NK-92 treated with Interleukin-12 subunit alpha and Interleukin-12 subunit beta, amount 100 ng/mL, for 24 hours (cell line): ENCODE data around the gene METTL26.

Experiments
- DNase-seq: peaks from one replicate; lab custom pipeline; 2025; lab: John Stamatoyannopoulos, UW

The METTL26 gene

DNA sequence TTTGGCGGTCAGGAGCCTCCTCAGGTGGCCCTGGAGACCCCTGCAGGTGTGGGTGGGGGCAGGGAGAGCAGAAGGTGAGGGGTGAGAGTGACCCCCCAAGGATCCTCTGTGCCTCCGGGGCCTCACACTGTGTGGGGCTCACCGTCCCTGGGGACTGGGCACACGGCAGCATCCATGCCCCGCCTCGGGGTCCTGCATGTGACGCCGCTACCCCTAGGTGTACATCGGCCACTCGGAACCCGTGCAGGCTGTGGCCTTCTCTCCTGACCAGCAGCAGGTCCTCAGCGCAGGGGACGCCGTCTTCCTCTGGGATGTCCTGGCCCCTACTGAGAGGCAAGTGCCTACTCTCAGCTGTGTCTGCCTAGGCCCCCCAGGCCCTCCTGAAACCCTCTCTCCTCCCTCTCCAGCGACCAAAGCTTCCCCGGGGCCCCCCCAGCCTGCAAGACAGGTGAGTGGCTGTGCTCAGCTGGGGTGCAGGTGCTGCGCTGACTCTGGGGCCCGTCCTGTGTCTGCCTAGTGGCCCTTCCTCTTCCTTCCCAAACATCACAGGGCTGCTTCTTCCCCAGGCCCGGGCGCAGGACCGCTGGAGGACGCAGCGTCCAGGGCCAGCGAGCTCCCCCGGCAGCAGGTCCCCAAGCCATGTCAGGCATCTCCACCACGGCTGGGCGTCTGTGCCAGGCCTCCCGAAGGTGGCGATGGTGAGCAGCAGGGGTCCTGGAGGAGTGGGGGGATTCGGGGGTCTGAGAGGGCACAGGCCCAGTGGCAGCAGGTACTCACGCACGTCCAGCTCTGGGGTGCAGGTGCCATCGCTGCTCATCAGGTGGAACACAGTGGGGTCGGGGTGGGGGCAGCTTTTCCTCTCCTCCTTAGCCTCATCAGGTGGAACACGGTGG, 22.8 kb upstream of the METTL26 start:
- DNase-seq = no peak

- no peak for DNase-seq
Measured at GRCh38 chr16:657487-657886, 21.4 kb upstream of the METTL26 start.

- DNase-seq = no peak
Measured at GRCh38 chr16:654034-654433, 17.9 kb upstream of the METTL26 start.

DNA sequence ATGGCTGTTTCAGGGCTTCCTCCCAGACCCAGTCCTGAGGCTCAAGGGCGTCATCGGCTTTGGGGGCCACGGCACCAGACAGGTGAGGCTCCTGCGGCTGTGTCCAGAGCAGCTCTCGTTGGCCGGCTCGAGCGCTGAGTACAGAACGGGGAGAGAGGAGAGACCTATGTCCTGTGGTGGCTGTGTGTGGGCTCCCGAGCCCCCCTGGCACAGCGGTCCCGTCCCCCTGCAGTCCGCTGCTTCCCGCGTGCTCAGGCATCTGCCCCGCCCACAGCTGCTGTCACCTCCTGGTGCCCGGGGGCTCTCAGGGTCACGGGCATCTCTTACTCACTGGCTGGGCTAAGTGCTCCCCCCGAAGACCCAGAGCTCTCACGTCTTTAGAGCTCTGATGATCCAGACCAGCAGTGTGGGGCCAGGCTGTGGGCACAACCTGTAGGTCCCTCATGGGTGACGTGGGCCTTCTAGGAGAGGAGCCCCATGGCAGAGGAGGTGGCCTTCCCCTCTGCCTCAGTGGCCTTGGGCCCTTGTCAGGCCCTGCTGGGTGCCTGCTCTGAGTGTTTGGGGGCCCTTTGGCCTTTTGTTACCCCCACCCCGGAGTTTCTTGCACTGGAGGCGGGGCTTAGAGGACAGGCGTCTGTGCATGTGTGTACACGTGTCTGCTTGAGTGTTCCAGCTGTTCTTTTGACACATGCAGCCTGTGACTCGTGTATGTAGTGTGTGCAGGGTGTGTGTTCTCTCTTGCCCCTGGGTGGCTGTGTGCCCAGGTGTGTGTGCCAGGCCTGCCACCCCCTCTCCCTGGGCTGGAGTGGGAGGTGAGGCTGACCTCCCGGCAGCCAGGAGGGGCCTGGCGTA, 16.6 kb upstream of the METTL26 start:
- no peak for DNase-seq

DNA sequence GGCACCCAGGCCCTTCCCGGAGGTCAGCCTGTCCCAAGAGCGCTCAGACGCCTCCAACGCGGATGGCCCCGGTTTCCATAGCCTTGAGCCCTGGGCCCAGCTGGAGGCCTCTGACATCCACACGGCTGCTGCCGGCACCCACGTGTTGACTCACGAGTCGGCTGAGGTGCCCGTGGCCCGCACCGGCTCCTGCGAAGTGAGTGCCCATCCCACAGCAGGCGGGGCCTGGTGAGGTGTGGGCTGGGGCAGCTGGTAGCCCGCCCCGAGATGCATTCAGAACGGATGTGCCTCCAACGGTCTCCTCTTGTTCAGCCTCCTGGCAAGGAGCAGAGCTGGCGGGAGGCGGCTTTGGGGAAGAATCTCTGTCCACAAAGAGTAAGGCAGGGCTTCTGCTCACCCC, 15.7 kb upstream of the METTL26 start:
- no peak for DNase-seq

DNA sequence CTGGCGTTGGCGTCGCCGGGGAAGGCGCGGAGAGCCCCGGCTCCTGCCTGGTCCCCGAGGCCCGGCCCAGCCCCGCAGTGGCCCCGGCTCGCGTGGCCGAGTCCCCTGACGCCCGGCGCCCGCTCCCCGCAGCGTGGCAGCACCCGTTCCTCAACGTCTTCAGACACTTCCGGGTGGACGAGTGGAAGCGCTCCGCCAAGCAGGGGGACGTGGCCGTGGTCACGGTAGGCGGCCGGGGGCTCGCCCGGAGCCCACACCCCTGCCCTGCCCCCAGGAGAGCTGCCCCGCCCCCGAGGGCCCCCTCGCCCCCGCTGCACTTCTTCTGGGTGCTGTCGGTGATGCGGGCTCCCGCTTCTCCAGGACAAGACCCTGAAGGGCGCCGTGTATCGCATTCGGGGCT, 13.5 kb upstream of the METTL26 start:
- no peak for DNase-seq

DNA sequence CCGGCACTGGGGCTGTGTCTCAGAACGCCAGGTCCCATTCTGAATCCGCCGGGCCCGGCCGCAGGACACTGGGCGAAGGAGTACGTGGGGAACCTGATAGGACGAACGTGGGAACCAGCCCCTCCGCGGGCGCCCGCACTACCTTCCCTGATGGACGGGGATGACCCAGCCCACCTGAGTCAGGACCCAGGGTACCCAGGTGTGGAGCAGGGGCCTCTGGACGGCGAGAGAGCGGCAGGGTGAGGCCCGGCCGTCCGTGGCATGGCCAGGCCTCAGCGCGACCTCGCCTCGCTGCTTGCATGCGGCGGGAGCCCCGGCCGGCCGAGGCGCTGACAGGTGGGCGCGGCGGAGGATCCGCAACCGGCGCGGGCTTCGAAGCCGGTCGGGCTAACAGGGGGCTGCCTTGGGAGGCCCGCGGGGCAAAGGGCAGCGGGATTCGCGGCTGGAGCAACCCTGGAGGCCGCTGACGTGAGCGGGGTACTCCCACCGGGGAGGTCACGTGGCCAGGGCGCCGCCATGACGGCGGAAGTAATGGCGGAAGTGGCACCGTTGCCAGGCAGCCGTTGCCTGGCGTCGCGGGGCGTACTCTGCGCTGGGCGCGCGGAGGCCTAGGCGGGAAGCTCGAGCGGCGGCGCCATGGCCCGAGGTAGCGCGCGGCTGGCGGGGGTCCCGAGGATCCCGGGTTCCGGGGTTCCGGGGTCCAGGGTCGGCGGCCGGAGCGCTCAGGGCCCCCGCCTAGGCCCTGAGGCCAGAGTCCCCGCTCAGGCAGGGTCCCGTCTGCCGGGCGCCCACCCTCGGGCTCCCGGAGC, 12.9 kb upstream of the METTL26 start, which contains the start of gene WDR90:
TSS of gene WDR90 (plus strand) at position 585 of the 809 bp plus-strand sequence. CDS start at position 637, 52 bp downstream.
- peak; percentile 78 for DNase-seq

DNA sequence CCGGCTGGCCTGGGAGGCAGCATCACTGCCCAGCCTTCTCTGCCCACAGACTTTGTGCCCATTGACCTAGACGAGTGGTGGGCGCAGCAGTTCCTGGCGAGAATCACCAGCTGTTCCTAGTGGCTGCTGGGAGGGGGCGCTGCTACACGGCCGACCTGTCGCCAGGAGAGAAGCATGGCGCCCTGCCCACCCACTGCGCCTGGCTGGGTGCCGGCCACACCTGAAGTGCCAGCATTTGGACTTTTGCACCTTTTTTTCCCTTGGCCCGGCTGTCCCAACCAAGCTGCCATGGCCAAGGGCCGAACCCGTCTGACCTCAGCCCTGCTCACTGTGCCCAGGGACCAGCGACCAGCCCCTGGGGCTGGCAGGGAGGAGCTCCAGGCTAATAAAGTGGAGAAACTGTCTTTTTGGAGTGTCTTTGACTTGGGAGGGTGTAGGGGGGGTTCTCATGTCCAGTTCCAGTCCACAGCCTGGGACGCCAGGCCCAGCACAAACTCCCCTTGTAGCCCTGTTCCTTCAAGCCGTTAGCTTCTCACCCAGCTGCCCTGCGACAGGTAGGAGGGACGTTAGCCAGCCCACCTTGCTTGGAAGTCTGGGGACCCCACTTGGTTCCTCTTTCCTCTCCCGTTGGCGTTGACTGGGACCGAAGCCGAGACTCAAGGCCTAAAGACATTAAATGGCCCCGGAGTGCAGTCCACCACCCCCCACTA, 12.1 kb upstream of the METTL26 start:
- no peak for DNase-seq

- DNase-seq = no peak
Measured at GRCh38 chr16:647173-647902, 11.2 kb upstream of the METTL26 start.

- no peak for DNase-seq
Measured at GRCh38 chr16:646679-647172, 10.6 kb upstream of the METTL26 start.

- no peak for DNase-seq
Measured at GRCh38 chr16:645852-646678, 10.0 kb upstream of the METTL26 start.

DNA sequence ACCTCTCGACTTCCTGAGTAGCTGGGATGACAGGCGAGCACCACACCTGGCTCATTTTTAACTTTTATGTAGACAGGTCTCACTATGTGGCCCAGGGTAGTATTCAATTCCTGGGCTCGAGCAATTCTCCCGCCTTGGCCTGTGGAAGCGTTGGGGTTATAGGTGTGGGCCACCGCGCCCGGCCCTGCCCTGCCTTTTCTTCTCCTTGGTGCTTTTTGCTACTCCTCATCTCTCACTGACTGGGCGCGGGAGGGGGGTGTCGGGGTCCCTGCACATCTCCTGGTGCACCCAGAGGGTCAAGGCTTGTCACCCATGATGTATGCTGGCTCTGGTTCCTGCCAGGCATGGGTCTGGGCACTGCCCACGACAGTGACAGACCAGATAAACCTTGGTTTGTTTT, 8.5 kb upstream of the METTL26 start:
- DNase-seq = no peak

DNA sequence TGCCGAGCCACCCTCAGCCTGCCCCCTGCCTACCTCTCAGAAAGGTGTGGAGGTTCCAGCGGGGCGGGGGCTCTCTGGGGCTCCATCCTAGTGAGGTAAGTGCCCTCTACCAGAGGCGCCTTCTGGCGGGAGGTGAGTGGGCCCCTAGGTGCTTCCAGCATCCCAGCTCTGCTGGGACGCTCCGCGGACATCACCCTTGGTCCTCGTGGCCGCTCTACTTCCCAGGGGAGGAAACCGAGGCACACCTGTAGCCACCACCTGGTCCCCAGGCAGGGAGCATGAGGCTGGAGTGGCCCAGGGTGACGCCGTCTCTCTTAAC, 6.9 kb upstream of the METTL26 start:
- no peak for DNase-seq

- DNase-seq = no peak
Measured at GRCh38 chr16:642189-643049, 6.3 kb upstream of the METTL26 start.

DNA sequence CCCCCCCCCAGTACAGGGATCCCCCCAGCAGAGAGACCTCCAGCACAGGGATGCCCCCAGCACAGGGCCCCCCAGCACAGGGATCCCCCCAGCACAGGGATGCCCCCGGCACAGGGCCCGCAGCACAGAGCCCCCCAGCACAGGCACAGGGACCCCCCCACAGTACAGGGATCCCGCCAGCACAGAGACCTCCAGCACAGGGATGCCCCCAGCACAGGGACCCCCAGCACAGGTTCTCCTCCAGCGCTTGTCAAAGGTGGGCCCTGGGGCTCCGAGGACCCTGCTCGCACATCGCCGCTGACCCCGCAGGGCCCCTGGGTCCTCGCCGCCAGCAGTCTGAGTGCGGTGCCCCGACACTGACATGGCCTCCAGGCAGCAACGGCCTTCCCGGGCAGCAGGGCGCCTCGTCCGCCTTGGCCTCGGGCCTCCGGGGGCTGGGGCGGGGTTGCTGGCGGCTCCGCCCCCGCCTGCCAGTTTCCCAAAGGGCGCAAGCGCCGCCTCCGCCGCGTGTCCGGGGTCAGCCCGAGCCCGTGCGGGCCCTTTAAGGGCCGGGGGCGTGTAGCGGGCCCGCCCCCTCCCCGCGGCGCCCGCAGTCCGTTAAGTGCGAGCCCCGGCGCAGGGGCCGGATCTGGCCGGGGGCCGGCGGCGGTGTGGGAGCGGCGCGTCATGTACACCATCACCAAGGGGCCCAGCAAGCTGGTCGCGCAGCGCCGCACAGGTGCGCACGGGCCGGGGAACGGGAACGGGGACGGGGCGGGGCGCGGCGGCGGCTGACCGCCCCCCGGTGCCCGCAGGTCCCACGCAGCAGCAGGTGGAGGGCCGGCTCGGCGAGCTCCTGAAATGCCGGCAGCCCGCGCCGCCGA, 5.5 kb upstream of the METTL26 start, which contains the start of gene MCRIP2:
TSS of gene MCRIP2 (plus strand) at position 503 of the 863 bp plus-strand sequence. CDS start at position 667, 164 bp downstream.
- peak; percentile 36 for DNase-seq

DNA sequence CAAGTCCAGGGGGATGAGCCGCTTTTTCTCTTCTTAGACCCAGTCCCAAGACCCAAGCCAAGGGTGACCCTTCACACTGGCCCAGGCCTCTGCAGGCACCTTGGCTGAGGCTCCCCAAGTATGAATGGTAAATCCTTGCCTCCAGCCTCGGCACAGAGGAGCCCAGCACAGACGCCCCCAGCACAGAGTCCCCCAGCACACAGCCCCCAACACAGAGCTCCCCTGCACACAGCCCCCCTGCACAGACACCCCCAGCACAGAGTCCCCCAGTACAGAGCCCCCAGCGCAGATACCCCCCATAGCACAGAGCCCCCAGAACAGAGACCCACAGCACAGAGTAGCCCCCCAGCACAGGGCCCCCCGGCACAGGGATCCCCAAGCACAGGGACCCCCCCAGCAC, 4.5 kb upstream of the METTL26 start:
- DNase-seq = no peak

- no peak for DNase-seq
Measured at GRCh38 chr16:638836-639235, 2.7 kb upstream of the METTL26 start.
